ENCODE measurements around the gene HSDL1. TPM values are rescaled to one million over a fixed set of nuclear protein-coding genes. Genes with fewer than 3 reads are reported as not detected.

The HSDL1 gene
- total and polyA plus RNA-seq, 2 experiments from 2014 or later = 10.8 to 17.0 TPM

DNA sequence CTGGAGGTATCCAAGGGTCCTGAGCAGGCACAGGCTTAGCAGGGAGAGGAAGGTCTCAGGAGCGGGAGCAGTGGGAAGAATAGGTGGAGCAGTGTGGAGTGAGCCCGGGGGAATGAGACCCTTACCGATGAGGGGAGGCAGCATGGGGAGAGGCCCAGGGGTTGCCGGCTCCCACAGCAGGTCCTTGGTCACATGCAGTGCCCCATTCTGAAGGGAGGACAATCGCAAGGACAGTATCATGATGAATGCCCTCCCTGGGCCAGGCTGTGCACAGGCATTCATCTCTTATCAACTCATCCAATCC, 38.5 kb upstream of the HSDL1 start:
- Histone ChIP-seq H3K9ac (no peak overlapping the region), H3K4me3 (no peak overlapping the region), H3K27me3 (replicated peaks; ENCODE audit: insufficient read depth) (no peaks in the 10 kb centered on the region), H3K4me1 (ENCODE audit: insufficient read depth) (no peaks in the 10 kb centered on the region), H3K9me2 (ENCODE audit: insufficient read depth) (no peaks in the 10 kb centered on the region), H3K9me3 (ENCODE audit: low read depth) (no peaks in the 10 kb centered on the region), H2AFZ (no peak overlapping the region), H3F3A (ENCODE audit: insufficient read depth) (no peaks in the 10 kb centered on the region), H3K79me2 (ENCODE audit: insufficient read depth) (peaks cover 34% of the 10 kb centered on the region), H4K20me1 (ENCODE audit: insufficient read depth) (no peaks in the 10 kb centered on the region; the same call in 1 of the 2 replicates), H3K36me3 (ENCODE audit: low read depth) (no peaks in the 10 kb centered on the region), H3K27ac (no peak overlapping the region), H3K4me2 (ENCODE audit: unreplicated experiment) (no peak overlapping the region)
- in situ Hi-C loops (cut with MboI) = no loop called here
- TF ChIP-seq EZH2 (IDR thresholded peaks at IDR 0.05; ENCODE audit: insufficient read depth, poor library complexity, severe bottlenecking) (no peak), EZH2phosphoT487 (IDR thresholded peaks at IDR 0.05; ENCODE audit: insufficient read depth, low read depth) (no peak)
- DNase-seq = no peak
- 93 to 99% methylated on average over 3 to 5 of the region's 5 CpGs for WGBS, 2 experiments (ENCODE audit: low coverage in 1 of 2, low lambda C conversion rate in 2 of 2, missing lambda C conversion rate in 2 of 2)

DNA sequence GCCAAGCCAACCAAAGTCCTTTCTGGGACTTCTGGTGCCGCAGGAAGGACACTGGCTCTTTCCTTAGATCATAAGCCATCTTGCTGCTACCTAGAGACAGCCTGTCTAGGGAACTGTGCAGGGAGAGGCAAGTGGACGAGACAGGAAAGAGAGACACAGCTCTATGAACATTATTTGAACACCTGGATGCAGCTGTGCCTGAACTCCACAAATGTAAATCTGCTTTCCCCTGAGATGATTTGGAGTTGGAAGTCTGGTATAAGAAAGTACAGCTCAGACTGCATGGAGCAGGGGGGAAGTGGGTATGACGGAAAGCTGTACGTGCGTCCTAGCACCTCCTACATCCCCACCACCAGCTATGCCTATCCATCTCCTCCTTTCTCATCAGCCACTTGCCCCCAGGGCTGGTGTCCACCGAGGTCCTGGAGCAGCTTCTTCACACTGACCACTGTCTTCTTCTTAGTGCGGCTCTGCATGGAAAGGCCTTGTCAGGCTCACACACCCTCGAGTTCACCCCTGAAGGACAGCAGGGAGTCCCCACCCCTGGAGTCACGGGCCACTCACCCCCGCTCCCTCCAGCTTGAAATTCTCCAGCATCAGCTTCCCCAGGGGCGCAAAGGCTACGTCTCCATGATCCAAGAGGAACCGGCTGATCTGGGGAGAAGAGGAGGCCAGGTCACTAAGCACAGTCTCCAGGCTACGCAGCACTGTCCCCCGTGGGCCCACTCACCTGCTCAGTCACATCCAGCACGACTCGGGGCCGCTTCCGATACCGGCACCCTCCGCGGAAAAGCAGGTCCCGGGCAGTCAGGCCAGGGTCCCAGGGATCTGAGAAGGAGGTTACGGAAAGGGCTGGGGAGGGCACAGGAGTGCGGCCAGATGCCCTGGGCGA, 37.9 kb upstream of the HSDL1 start:
- Histone ChIP-seq H2AFZ (no peak overlapping the region), H3K4me3 (no peak overlapping the region), H3K4me1 (ENCODE audit: insufficient read depth) (peaks cover 2% of the 10 kb centered on the region; the same call in 1 of the 2 replicates), H3K9me2 (ENCODE audit: insufficient read depth) (no peaks in the 10 kb centered on the region), H3K36me3 (ENCODE audit: low read depth) (no peaks in the 10 kb centered on the region), H3K9me3 (ENCODE audit: low read depth) (no peaks in the 10 kb centered on the region), H3K4me2 (ENCODE audit: unreplicated experiment) (no peak overlapping the region), H3K27ac (no peak overlapping the region), H3K79me2 (ENCODE audit: insufficient read depth) (peaks cover 34% of the 10 kb centered on the region), H3K9ac (no peak overlapping the region), H3F3A (ENCODE audit: insufficient read depth) (peaks cover 5% of the 10 kb centered on the region; the same call in 1 of the 2 replicates), H4K20me1 (ENCODE audit: insufficient read depth) (no peaks in the 10 kb centered on the region; the same call in 1 of the 2 replicates), H3K27me3 (replicated peaks; ENCODE audit: insufficient read depth) (no peaks in the 10 kb centered on the region)
- no peak for TF ChIP-seq EZH2phosphoT487 (IDR thresholded peaks at IDR 0.05; ENCODE audit: insufficient read depth, low read depth)
- no peak for DNase-seq
- 95 to 96% methylated on average over 25 to 26 of the region's 26 CpGs for WGBS, 2 experiments (ENCODE audit: low coverage in 1 of 2, low lambda C conversion rate in 2 of 2, missing lambda C conversion rate in 2 of 2)
- in situ Hi-C loops (cut with MboI) = no loop called here

DNA sequence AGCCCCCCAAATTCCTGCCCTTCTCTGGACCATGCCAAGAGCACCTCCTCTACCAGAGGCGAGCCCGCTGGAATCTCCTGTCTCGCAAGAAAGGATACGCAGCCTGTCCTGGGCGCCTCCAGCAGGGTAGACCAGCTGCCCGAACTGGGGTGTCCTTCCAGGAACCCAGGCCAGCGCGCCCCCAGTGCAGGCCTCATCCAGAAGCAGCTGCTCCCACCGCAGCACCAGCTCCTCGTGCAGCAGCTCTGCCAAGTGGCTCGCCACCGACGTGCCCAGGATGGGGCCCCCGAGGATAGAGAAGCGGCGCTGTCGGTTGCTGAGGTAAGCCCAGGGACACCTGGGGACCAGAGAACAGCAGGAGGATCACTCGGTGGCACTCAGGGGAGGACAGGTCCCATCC, 37.1 kb upstream of the HSDL1 start:
- Histone ChIP-seq H2AFZ (no peak overlapping the region), H3K9me2 (ENCODE audit: insufficient read depth) (no peaks in the 10 kb centered on the region), H3K9ac (no peak overlapping the region), H3K27me3 (replicated peaks; ENCODE audit: insufficient read depth) (no peaks in the 10 kb centered on the region), H3K4me3 (no peak overlapping the region), H3F3A (ENCODE audit: insufficient read depth) (peaks cover 10% of the 10 kb centered on the region; the same call in 1 of the 2 replicates), H3K36me3 (ENCODE audit: low read depth) (no peaks in the 10 kb centered on the region), H3K4me1 (ENCODE audit: insufficient read depth) (peaks cover 10% of the 10 kb centered on the region), H3K27ac (no peak overlapping the region), H3K9me3 (ENCODE audit: low read depth) (no peaks in the 10 kb centered on the region), H3K79me2 (ENCODE audit: insufficient read depth) (peaks cover 34% of the 10 kb centered on the region), H3K4me2 (ENCODE audit: unreplicated experiment) (no peak overlapping the region), H4K20me1 (ENCODE audit: insufficient read depth) (no peaks in the 10 kb centered on the region; the same call in 1 of the 2 replicates)
- TF ChIP-seq EZH2phosphoT487 (IDR thresholded peaks at IDR 0.05; ENCODE audit: insufficient read depth, low read depth) (no peak), EZH2 (IDR thresholded peaks at IDR 0.05; ENCODE audit: insufficient read depth, poor library complexity, severe bottlenecking) (no peak)
- DNase-seq = no peak
- WGBS, 2 experiments (ENCODE audit: low coverage in 1 of 2, low lambda C conversion rate in 2 of 2, missing lambda C conversion rate in 2 of 2) = 94 to 97% methylated on average over 15 to 18 of the region's 18 CpGs
- in situ Hi-C loops (cut with MboI) = no loop called here

DNA sequence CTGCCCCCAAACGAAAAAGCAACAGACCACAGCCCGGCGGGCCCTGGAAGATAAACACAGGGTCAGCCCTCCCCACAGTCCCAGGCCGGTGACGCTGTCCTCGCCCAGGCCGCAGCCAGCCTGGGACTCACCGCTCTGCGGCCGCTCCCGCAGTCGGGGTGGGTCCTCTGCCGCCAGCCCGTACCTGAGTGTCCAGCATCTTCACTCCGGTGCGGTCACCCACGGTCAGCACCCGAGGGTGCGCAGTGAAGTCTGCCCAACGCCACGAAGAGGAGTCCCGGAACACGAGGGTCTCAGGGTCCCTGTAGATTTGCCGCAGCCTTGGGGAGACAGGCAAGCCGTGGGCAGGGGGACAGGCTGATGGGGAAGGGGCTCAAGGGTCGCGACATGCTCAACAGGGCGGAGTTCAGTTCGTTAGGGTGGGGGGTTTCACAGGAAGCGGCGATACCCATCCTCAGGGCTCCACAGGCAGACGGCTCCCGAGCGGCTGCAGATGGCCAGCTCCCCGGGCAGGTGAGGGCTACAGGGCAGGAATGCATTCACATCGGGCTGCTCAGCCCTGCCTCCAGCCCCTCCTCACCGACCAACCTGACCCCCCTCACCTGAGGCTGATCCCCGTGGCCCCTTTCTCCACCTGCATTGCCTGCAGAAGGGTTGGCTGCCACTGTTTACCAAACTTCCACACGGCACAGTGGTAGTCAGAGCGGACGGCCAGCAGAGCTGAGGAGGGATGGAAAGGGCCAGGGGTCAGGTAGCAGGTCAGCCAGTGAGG, 36.4 kb upstream of the HSDL1 start:
- no peak overlapping the region for H3K4me3 ChIP-seq
- no peak for DNase-seq
- peaks cover 10% of the 10 kb centered on the region; the same call in 1 of the 2 replicates for H3F3A ChIP-seq (ENCODE audit: insufficient read depth)
- peaks cover 29% of the 10 kb centered on the region for H3K79me2 ChIP-seq (ENCODE audit: insufficient read depth)
- H3K36me3 ChIP-seq (ENCODE audit: low read depth) = no peaks in the 10 kb centered on the region
- no peaks in the 10 kb centered on the region for H3K9me2 ChIP-seq (ENCODE audit: insufficient read depth)
- H3K27me3 ChIP-seq (replicated peaks; ENCODE audit: insufficient read depth) = no peaks in the 10 kb centered on the region
- in situ Hi-C loops (cut with MboI) = no loop called here
- H3K9ac ChIP-seq = no peak overlapping the region
- H2AFZ ChIP-seq = no peak overlapping the region
- H3K27ac ChIP-seq = no peak overlapping the region
- 90 to 94% methylated on average over 37 to 38 of the region's 41 CpGs for WGBS, 2 experiments (ENCODE audit: low coverage in 1 of 2, low lambda C conversion rate in 2 of 2, missing lambda C conversion rate in 2 of 2)
- H3K4me2 ChIP-seq (ENCODE audit: unreplicated experiment) = no peak overlapping the region
- TF ChIP-seq EZH2 (IDR thresholded peaks at IDR 0.05; ENCODE audit: insufficient read depth, poor library complexity, severe bottlenecking) (no peak), EZH2phosphoT487 (IDR thresholded peaks at IDR 0.05; ENCODE audit: insufficient read depth, low read depth) (no peak)
- H3K4me1 ChIP-seq (ENCODE audit: insufficient read depth) = peaks cover 17% of the 10 kb centered on the region
- H3K9me3 ChIP-seq (ENCODE audit: low read depth) = no peaks in the 10 kb centered on the region
- H4K20me1 ChIP-seq (ENCODE audit: insufficient read depth) = no peaks in the 10 kb centered on the region; the same call in 1 of the 2 replicates

Data from GM23248 (cell line).